ENCODE results near the gene WHRN.

DNA sequence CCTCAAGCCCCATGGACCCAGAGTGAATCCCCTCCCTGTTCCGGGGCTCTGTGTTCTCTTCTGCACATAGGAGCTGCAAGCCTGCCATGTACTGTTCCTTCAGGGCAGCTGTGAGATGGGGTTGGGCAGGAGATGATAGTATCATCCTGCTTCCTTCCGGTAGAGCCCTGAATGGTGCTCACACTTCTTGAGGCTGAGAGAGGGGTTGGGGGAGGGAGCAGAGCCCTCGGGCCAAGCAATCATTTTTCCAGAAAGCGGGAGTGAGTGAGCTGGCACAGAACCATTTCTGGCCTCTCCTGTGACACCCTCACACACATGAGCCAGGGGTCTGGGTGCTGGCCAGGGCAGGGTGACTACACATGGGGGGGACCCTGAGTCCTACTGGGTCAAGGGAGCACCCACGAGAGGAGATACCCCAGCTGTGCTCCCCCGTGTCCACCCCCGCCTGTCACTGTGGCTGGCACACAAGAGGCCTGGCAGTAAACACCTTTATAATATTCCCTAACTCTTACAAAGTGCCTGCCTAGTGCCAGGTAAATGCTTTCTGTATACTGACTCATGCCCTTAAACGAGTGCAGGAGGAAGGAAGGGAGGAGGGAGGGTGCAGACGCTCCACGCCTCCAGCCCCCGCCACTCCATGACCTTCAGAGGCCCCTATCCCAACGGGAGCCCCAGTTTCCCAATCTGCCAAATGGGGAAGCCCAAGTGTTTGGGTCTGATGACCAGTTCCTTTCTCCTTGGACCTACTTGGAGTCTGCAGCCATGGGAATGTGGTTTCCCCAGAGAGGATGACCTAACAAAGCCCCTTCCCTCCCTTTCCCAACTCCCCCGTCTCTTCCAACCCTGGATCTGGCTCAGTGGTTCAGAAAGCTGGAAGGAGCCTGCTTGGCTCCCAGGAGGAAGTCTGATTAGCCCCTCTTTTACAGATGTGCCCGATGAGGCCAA is 133.0 kb downstream of the WHRN start:
- TF ChIP-seq POLR2A (IDR thresholded peaks at IDR 0.05): peak in 1 of 2 donors; percentile 19
- peak in 1 of 2 donors; percentile 56 for TF ChIP-seq POLR2AphosphoS5 (IDR thresholded peaks at IDR 0.05; ENCODE audit: insufficient read depth in 1 of 2, low read depth in 1 of 2)
- no peak for TF ChIP-seq CTCF (IDR thresholded peaks at IDR 0.05)
